ENCODE results near the gene STAP2.

The STAP2 gene

GRCh38 chr19:4300589-4300988, 38.0 kb downstream of the STAP2 start:
- in situ Hi-C loops (cut with HindIII; ENCODE audit: low sequenced_read_pairs) = no loop called here
- no peak for DNase-seq (ENCODE audit: low read depth, low spot score)
- no peak for TF ChIP-seq CTCF (IDR thresholded peaks at IDR 0.05; ENCODE audit: low read depth, low read length)
- no peak overlapping the region for H3K4me3 ChIP-seq (ENCODE audit: low read depth, low read length)

DNA sequence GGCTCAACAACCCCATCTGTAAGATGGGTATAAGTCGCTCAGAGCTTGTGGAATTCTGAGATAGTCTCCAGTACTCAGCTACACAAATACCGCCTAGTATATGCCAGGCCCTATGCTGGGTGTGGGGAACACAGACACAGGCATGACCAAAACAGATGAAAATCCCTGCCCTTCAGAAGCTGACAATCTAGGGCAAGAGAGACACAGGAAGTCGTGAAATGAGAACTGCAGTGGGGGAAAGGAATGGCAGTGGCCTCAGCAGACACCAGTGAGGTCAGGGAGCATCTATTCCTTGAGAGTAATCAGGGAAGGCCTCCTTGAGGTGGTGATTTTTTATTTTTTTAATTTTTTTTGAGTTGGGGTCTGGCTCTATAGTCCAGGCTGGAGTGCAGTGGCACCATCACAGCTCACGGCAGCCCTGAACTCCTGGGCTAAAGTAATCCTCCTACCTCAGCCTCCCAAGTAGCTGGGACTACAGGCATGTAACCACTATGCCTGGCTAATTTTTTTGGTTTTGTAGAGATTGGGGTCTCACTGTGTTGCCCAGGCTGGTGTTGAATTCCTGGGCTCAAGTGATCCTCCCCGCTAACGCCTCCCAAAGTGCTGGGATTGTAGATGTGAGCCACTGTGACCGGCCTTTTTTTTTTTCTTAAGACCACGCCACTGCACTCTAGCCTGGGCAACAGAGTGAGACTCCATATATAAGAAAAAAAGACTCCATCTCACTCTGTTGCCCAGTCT, 39.6 kb downstream of the STAP2 start:
- in situ Hi-C loops (cut with HindIII; ENCODE audit: low sequenced_read_pairs) = no loop called here
- DNase-seq (ENCODE audit: low read depth, low spot score) = no peak
- no peak overlapping the region for H3K4me3 ChIP-seq (ENCODE audit: low read depth, low read length)
- no peak for TF ChIP-seq CTCF (IDR thresholded peaks at IDR 0.05; ENCODE audit: low read depth, low read length)

GRCh38 chr19:4297901-4298809, 40.5 kb downstream of the STAP2 start:
- no peak overlapping the region for H3K4me3 ChIP-seq (ENCODE audit: low read depth, low read length)
- no peak for TF ChIP-seq CTCF (IDR thresholded peaks at IDR 0.05; ENCODE audit: low read depth, low read length)
- DNase-seq (ENCODE audit: low read depth, low spot score) = no peak
- in situ Hi-C loops (cut with HindIII; ENCODE audit: low sequenced_read_pairs) = no loop called here

- no peak for TF ChIP-seq CTCF (IDR thresholded peaks at IDR 0.05; ENCODE audit: low read depth, low read length)
These were observed 42.5 kb downstream of the STAP2 start for GRCh38 chr19:4295972-4296771.

DNA sequence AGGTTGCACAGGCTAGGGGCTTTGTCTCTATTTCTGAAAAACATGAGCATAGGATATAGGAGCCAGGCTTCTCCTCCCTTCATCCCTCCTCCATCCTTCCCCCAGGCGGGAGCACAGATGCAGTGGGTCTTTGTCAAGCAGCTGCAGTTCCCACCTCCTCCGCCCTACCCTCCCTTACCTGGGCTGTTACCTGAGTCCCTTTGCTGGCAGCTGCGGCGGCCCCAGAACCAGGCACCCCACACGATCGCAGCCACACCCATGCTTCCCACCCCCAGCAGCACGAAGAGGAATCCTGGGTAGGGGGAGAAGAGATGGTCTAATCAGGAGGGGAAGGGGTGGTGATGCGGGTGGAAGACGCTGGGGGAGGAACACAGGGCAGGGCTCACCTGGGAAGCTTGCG, 44.2 kb downstream of the STAP2 start:
- H3K4me3 ChIP-seq (ENCODE audit: low read depth, low read length) = no peak overlapping the region
- in situ Hi-C loops (cut with HindIII; ENCODE audit: low sequenced_read_pairs) = no loop called here
- no peak for DNase-seq (ENCODE audit: low read depth, low spot score)
- no peak for TF ChIP-seq CTCF (IDR thresholded peaks at IDR 0.05; ENCODE audit: low read depth, low read length)

More at GRCh38 chr19:4295972-4296771, 42.5 kb downstream of the STAP2 start:
- no peak overlapping the region for H3K4me3 ChIP-seq (ENCODE audit: low read depth, low read length)
- no peak for DNase-seq (ENCODE audit: low read depth, low spot score)
- in situ Hi-C loops (cut with HindIII; ENCODE audit: low sequenced_read_pairs) = no loop called here

DNA sequence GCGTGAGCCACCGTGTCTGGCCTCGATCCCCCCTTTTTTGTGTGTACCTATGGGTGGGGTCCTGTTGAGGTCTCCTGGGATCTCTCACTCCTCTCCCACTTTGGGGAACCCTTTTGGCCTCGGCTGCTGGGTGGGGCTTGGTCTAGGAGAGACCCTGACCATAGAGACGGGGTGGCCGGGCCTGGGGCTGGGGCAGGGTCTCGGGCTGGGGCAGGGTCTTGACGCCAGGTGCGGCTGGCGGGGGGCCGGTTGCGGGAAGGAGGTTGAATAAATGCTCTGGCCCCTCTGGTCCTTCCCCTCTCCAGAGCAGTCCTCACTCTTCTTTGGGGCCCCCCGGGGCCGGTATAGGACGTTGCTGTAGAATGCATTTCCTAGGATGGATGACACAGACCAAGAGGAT, 46.1 kb downstream of the STAP2 start:
- in situ Hi-C loops (cut with HindIII; ENCODE audit: low sequenced_read_pairs) = no loop called here
- H3K4me3 ChIP-seq (ENCODE audit: low read depth, low read length) = no peak overlapping the region
- no peak for TF ChIP-seq CTCF (IDR thresholded peaks at IDR 0.05; ENCODE audit: low read depth, low read length)
- DNase-seq (ENCODE audit: low read depth, low spot score) = no peak
